OCI-LY7 (cell line): ENCODE measurements around the gene USP53.

Source experiments
- CTCF ChIP-seq: fragments of 200-600 bp; sonication (generic); conservative IDR thresholded peaks from 2 replicates; pipeline ENCODE4 v1.5.1; 2014; ENCODE audit warnings: mild to moderate bottlenecking, antibody characterized with exemption, low read length, moderate library complexity, mixed read lengths
- EZH2phosphoT487 ChIP-seq: fragments of 200-600 bp; sonication (generic); IDR thresholded peaks from 2 replicates; pipeline ENCODE4 v1.6.1; 2018; ENCODE audit warnings: low read depth, borderline replicate concordance, mild to moderate bottlenecking, mixed run types, antibody characterized with exemption, low read length, moderate library complexity, mixed read lengths

- TF ChIP-seq CTCF (no peak), EZH2phosphoT487 (no peak)
Measured at GRCh38 chr4:119242417-119242816, 29.9 kb downstream of the USP53 start.
